Skeletal muscle tissue (tissue), 4 donors: Measurements from ENCODE around the gene APPL2. TPM values are rescaled to one million over a fixed set of nuclear protein-coding genes. Genes with fewer than 3 reads are reported as not detected.
A peak's percentile ranks its signal among the peaks of the same experiment; 100 is the strongest.

Experiments
- H3K27ac ChIP-seq: one replicate; pipeline ENCODE4 v1.7.0; 2013; ENCODE audit warnings: mild to moderate bottlenecking, low read depth, low read length, inconsistent platforms
- H3K27me3 ChIP-seq, 3 donors: one replicate each; pipeline ENCODE4 v1.7.0; 2013; ENCODE audit warnings: low read length in 3 of 3; ENCODE audit not compliant: control insufficient read depth in 3 of 3, insufficient read depth in 3 of 3
- H3K36me3 ChIP-seq, 3 donors: one replicate each; pipeline ENCODE4 v1.7.0; 2013; ENCODE audit warnings: low read length in 3 of 3; ENCODE audit not compliant: control insufficient read depth in 3 of 3, insufficient read depth in 3 of 3
- H3K4me1 ChIP-seq, 3 donors: one replicate each; pipeline ENCODE4 v1.7.0; 2013; ENCODE audit warnings: low read length in 3 of 3, mild to moderate bottlenecking in 3 of 3; ENCODE audit not compliant: control insufficient read depth in 3 of 3, insufficient read depth in 3 of 3
- H3K4me3 ChIP-seq, 3 donors: one replicate each; pipeline ENCODE4 v1.7.0; 2013; ENCODE audit warnings: low read length in 3 of 3
- H3K9ac ChIP-seq, 3 donors: one replicate each; pipeline ENCODE4 v1.7.0; 2013; ENCODE audit warnings: low read length in 3 of 3, mild to moderate bottlenecking in 3 of 3, moderate library complexity in 2 of 3, low read depth in 1 of 3
- H3K9me3 ChIP-seq, 3 donors: one replicate each; pipeline ENCODE4 v1.7.0; 2013; ENCODE audit warnings: low read length in 3 of 3; ENCODE audit not compliant: control insufficient read depth in 3 of 3
- total RNA-seq: library from RNA; depleted of rRNA; stranded (reverse); fragments of >200 nt; gene quantifications from one replicate; pipeline ENCODE4 v1.2.3, GENCODE V29; 2014
- donor health status: Osteomylitis.

APPL2 gene
- total RNA-seq, 1 donor from 2014 or later = 27.1 TPM

DNA sequence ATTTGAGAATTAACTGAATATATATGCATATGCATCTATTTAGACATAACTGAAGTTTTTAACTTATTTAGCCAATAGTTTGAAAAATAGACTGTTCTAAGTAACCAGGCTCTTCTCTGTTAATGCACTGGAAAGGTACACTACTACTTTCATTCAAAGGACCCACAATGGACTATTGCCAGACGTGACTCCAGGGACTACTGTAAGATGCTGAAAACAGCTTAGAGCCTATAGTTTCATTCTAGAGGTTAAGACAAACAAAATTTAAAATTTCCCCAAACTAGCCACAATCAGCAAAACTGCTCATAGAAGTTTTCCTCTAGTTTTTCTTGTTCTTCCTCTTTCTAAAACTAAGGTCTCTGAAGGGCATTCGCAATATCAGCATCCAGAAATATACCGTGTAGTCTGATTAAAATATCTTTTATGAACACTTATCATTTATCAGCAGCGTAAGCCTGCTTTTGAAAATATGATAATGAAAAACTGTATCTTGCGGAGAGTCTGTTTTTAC lies 10.4 kb downstream of the APPL2 start:
- Histone ChIP-seq H3K4me3 (no peak overlapping the region), H3K9me3 (no peaks in the 10 kb centered on the region), H3K4me1 (peaks cover 14 to 35% (median 15%) of the 10 kb centered on the region in 3 donors), H3K27me3 (no peaks in the 10 kb centered on the region), H3K27ac (no peak overlapping the region), H3K36me3 (peaks cover 10 to 36% (median 16%) of the 10 kb centered on the region in 3 donors), H3K9ac (no peak overlapping the region)

DNA sequence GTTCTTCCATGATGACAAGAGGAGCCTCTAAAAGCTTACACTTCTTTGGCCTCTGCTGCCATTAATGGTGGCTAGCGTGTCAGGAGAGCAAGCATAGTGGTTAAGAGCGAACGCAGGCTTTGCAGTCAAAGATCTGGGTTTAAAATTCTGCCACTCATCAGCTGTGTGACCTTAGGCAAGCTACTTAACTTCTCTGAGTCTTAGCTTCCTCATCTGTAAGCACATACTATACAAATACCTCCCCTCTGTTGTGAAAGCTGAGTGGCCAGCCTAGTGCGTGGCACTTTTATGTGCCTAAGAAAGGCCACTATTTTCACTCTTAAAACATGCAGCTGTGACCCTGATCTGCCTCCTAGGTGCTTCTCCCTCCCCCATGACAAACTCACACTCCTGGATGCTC lies 11.6 kb downstream of the APPL2 start:
- no peak overlapping the region for H3K27ac ChIP-seq
- H3K9ac ChIP-seq = no peak overlapping the region
- no peaks in the 10 kb centered on the region for H3K27me3 ChIP-seq
- peaks cover 10 to 36% (median 15%) of the 10 kb centered on the region in 3 donors for H3K36me3 ChIP-seq
- H3K4me3 ChIP-seq = no peak overlapping the region
- H3K9me3 ChIP-seq = no peaks in the 10 kb centered on the region
- peaks cover 14 to 40% (median 17%) of the 10 kb centered on the region in 3 donors for H3K4me1 ChIP-seq

DNA sequence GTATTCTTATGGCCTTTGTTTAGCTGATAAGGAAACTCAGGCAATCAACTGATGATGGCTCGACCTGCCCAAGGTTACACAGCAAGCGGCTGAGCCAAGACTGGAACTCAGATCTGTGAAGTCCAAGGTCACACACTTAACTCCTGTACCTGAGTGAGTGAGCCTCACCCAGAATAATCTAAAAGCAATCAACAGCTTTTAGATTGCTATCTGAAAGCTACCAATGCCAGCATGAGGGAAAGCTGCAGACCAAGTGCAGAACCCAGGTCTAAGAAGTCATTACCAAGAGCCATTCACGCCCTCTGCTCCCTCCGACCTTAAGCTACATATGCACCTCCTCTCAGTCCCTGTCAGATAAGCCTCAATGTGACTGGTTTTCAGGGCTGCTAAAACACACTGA lies 12.1 kb downstream of the APPL2 start:
- Histone ChIP-seq H3K36me3 (peaks cover 10 to 35% (median 13%) of the 10 kb centered on the region in 3 donors), H3K9ac (no peak overlapping the region), H3K27ac (no peak overlapping the region), H3K9me3 (no peaks in the 10 kb centered on the region), H3K27me3 (no peaks in the 10 kb centered on the region), H3K4me3 (no peak overlapping the region), H3K4me1 (peaks cover 18 to 42% (median 23%) of the 10 kb centered on the region in 3 donors)

DNA sequence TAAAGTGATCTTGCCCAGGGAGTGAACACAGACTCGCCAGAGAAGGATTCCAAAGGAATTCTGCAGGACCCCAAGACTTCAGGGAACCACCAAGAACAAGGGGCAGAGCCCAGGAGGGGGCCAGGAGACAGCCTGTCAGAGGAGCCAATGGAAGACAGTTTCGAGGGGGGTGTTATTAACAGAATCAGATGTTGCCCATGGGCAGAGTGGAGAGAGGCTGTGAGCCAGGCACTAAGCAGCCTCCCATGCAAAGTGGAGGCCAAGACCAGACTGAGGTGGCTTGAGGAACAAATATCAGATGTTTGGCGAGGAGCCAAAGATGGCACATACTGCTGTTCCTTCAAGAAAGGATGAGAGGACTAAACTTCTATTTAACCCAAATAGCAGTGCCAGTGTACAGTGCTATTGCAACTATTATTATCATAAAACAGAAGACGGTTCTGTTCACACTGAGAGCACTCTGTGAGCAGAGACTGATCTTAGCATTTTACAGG lies 12.6 kb downstream of the APPL2 start:
- Histone ChIP-seq H3K4me1 (peaks cover 23 to 46% (median 27%) of the 10 kb centered on the region in 3 donors), H3K27me3 (no peaks in the 10 kb centered on the region), H3K4me3 (no peak overlapping the region), H3K27ac (no peak overlapping the region), H3K9ac (no peak overlapping the region), H3K36me3 (peaks cover 8 to 30% (median 14%) of the 10 kb centered on the region in 3 donors), H3K9me3 (no peaks in the 10 kb centered on the region)

DNA sequence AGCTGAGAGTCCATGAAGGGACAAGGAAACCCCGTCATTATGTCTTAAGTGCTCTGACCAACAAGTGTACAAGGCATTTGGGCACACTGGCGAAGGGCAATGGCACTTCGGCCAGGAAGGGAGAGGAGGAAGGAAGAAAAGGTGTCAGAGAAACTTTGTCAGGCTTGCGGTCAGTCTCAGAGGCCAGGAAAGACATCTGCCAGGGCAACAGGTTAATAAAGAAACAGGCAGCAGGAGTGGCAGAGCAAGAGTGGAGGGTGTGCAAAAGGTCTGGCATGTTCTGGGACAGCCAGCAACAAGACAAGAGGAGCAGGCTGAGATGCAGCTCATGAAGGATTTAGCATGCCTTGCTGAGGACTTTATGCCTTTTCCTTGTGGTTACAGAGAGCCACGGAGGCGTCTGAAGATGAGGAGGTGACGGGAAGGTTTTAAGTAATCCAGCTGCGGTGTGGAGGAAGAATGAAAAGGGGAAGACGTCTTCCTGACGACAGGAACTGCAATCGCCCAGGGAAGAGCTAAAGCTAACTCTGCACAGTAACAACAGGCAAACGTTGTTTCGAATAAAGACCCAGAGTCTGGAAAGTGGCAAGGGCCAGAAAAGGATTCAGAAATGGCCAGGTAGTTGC lies 13.1 kb downstream of the APPL2 start:
- peaks cover 6 to 28% (median 13%) of the 10 kb centered on the region in 3 donors for H3K36me3 ChIP-seq
- H3K27me3 ChIP-seq = no peaks in the 10 kb centered on the region
- H3K27ac ChIP-seq = no peak overlapping the region
- no peaks in the 10 kb centered on the region for H3K9me3 ChIP-seq
- no peak overlapping the region for H3K9ac ChIP-seq
- peaks cover 26 to 49% (median 31%) of the 10 kb centered on the region in 3 donors for H3K4me1 ChIP-seq
- H3K4me3 ChIP-seq = no peak overlapping the region

DNA sequence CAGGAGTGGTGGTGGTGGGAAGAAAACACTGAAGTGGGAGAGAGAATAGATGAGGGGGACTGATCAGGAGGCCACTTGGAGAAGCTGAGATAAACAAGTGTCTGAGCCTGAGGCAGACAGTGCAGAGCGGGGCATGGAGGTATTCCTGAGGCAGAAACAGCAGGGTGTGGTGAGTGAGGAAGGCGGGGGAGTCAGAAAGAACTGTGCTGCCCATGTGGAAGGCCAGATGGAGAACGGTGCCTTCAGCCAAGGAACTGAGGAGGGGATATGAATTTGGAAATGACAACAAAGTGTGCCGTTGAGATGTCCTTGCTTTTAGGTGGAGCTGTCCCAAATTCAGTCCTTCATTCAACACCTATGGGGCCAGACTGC lies 13.7 kb downstream of the APPL2 start:
- Histone ChIP-seq H3K9ac (no peak overlapping the region), H3K4me1 (peaks cover 26 to 49% (median 31%) of the 10 kb centered on the region in 3 donors), H3K27me3 (no peaks in the 10 kb centered on the region), H3K4me3 (no peak overlapping the region), H3K9me3 (no peaks in the 10 kb centered on the region), H3K27ac (no peak overlapping the region), H3K36me3 (peaks cover 2 to 24% (median 11%) of the 10 kb centered on the region in 3 donors)

DNA sequence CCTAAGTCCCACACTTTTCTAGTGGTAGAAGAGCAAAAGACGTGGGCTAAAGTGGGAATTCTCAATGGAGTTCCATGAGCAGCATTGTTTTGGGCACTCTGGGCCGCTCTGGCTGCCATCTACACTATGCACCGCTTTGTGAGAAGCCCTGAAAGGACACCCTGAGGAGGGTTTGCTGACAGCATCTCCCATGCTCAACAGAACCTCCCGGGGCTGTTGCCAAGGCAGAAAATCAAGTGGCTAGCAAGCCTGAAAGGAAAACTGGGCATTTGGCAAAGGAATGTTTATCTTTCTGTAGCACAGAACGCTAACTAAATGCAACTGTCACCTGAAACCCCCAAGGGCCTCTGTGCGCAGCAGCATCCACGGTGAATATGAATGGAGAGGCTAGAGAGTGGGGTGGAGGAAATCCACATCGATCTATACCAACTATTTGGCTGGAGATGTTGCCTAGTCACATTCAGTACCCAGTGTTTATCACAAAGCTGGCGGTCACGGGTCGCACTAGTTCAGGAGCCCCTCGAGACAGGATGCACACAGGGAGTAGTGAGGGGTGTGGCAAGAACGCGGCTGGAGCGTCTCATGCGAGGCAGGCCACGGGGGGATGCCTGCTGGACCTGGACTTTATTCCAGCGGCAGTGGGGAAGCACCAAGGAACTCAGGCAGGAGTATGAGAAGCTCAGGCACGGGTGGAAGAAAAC lies 14.2 kb downstream of the APPL2 start:
- no peaks in the 10 kb centered on the region for H3K9me3 ChIP-seq
- no peak overlapping the region for H3K27ac ChIP-seq
- peaks cover 26 to 49% (median 31%) of the 10 kb centered on the region in 3 donors for H3K4me1 ChIP-seq
- no peaks in the 10 kb centered on the region for H3K27me3 ChIP-seq
- H3K36me3 ChIP-seq = peaks cover 6 to 27% (median 11%) of the 10 kb centered on the region in 3 donors
- no peak overlapping the region for H3K4me3 ChIP-seq
- H3K9ac ChIP-seq = no peak overlapping the region

DNA sequence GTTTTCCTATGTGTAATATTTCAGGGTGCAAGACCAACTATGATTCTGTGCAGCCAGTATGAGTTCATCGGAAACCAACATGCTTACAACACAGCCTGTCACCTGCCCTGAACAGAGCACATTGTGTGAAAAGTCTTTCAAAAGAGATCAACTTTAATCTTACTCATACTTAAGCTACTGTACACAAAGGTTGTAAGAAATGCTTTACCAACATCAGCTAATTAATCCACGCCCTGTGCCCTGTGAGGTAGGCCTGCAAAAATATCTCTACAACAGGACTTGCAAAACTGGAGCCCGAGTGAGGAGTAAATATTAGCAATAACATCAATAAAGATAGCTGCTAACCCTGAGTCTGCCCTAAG lies 15.1 kb downstream of the APPL2 start:
- peaks cover 10 to 35% (median 15%) of the 10 kb centered on the region in 3 donors for H3K36me3 ChIP-seq
- no peak overlapping the region for H3K4me3 ChIP-seq
- peaks cover 21 to 43% (median 26%) of the 10 kb centered on the region in 3 donors for H3K4me1 ChIP-seq
- H3K9me3 ChIP-seq = no peaks in the 10 kb centered on the region
- H3K27me3 ChIP-seq = no peaks in the 10 kb centered on the region
- peak overlapping the region in 1 of 3 donors; percentile 24 for H3K9ac ChIP-seq
- no peak overlapping the region for H3K27ac ChIP-seq

DNA sequence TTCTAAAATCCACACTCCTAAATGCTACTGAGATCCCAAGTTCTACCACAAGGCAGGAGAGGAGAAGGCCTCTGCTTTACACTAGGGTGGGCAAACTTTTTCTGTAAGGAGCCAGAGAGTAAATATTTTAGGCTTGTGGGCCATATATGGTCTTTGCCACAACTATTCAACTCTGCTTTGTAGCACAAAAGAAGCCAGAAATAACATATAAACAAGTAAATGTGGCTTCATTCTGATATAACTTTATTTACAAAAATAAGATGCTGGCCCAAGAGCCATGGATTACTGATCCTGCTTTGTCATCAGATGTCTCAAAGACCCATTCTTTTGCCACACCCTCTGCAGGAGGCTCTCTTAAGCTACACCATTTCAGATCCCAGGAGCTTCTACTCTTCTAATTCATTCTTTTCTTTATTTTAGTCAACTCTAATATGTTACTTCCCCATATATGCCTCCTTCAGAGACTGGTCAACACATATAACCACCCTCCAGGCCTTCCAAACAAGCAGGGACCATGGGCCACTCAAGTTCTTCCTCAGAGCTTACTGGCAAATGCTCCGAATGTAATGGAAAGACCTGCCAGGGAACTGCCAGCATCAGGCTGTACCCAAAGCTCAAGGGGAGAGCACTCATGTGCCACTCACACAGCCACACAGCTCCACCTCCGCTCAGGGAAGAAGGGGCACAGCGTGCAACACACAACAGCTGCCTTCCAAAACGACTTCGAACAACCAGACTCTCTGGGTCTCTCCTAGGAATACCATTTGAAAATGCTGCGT lies 15.6 kb downstream of the APPL2 start:
- no peaks in the 10 kb centered on the region for H3K27me3 ChIP-seq
- H3K4me1 ChIP-seq = peaks cover 17 to 38% (median 26%) of the 10 kb centered on the region in 3 donors
- no peak overlapping the region for H3K27ac ChIP-seq
- no peaks in the 10 kb centered on the region for H3K9me3 ChIP-seq
- H3K4me3 ChIP-seq = no peak overlapping the region
- H3K9ac ChIP-seq = no peak overlapping the region
- peaks cover 12 to 38% (median 15%) of the 10 kb centered on the region in 3 donors for H3K36me3 ChIP-seq
